A673 (cell line): ENCODE measurements around the gene CMTM8. TPM values are rescaled to one million over a fixed set of nuclear protein-coding genes. Genes with fewer than 3 reads are reported as not detected.

Experiments used
- BruUV-seq: library from RNA; stranded (reverse); fragments of 400-500 nt; replicated peaks from 2 replicates; lab custom pipeline; 2021; lab: Mats Ljungman, UMichigan
- CTCF ChIA-PET: fragments of 300-600 bp; sonication (Branson Sonifier 250); formaldehyde crosslinking; loops from one replicate; lab custom pipeline; 2022; ENCODE audit warnings: antibody characterized with exemption; lab: Charles Lee
- POLR2A ChIA-PET: fragments of 300-600 bp; sonication (Branson Sonifier 250); formaldehyde crosslinking; loops from one replicate; lab custom pipeline; 2022; ENCODE audit warnings: antibody characterized with exemption; ENCODE audit not compliant: low non-redundant PET; lab: Charles Lee
- DNase-seq: peaks from one replicate; pipeline ENCODE4 v3.0.0-alpha.2; 2015; ENCODE audit warnings: low spot score
- H3K27ac ChIP-seq: fragments of 200-600 bp; sonication (generic); 2 replicates; pipeline ENCODE4 v1.5.1; 2016; ENCODE audit warnings: mixed run types, low read depth, mild to moderate bottlenecking, mixed read lengths, antibody characterized with exemption, low read length; ENCODE audit not compliant: poor library complexity, severe bottlenecking
- H3K27me3 ChIP-seq: fragments of 200-600 bp; sonication (generic); replicated peaks from 2 replicates; pipeline ENCODE4 v1.6.1; 2017; ENCODE audit warnings: mixed run types, low read depth, mild to moderate bottlenecking, mixed read lengths, antibody characterized with exemption, low read length; ENCODE audit not compliant: insufficient read depth, poor library complexity
- H3K36me3 ChIP-seq: fragments of 200-600 bp; sonication (generic); 2 replicates; pipeline ENCODE4 v1.6.1; 2016; ENCODE audit warnings: mixed run types, mild to moderate bottlenecking, mixed read lengths, antibody characterized with exemption, low read length; ENCODE audit not compliant: insufficient read depth, poor library complexity, severe bottlenecking
- H3K4me1 ChIP-seq: fragments of 200-600 bp; sonication (generic); 2 replicates; pipeline ENCODE4 v1.6.1; 2017; ENCODE audit warnings: mixed run types, mild to moderate bottlenecking, mixed read lengths, antibody characterized with exemption, low read length; ENCODE audit not compliant: insufficient read depth, poor library complexity, severe bottlenecking
- H3K4me3 ChIP-seq: fragments of 200-600 bp; sonication (generic); 2 replicates; pipeline ENCODE4 v1.5.1; 2016; ENCODE audit warnings: low read depth, mixed run types, mild to moderate bottlenecking, mixed read lengths, low read length; ENCODE audit not compliant: poor library complexity, severe bottlenecking
- H3K9me3 ChIP-seq: fragments of 200-600 bp; sonication (generic); 2 replicates; pipeline ENCODE4 v1.6.1; 2016; ENCODE audit warnings: mixed run types, low read depth, mild to moderate bottlenecking, mixed read lengths, antibody characterized with exemption, low read length; ENCODE audit not compliant: poor library complexity, severe bottlenecking
- CTCF ChIP-seq: fragments of 300-800, 200-600 bp; sonication (generic); conservative IDR thresholded peaks from 2 replicates; pipeline ENCODE4 v1.5.1; 2017; ENCODE audit warnings: low read depth, mild to moderate bottlenecking, antibody characterized with exemption, low read length, moderate library complexity, mixed read lengths
- EZH2 ChIP-seq: fragments of 200-600 bp; sonication (generic); IDR thresholded peaks from 2 replicates; pipeline ENCODE4 v1.6.1; 2017; ENCODE audit warnings: borderline replicate concordance, low read depth, mild to moderate bottlenecking, mixed read lengths, antibody characterized with exemption, low read length; ENCODE audit not compliant: poor library complexity, severe bottlenecking
- intact Hi-C: fragments of 100-400 bp; cut with micrococcal nuclease; formaldehyde crosslinking; loops from one replicate; pipeline ENCODE4 v1.10.0; 2022; ENCODE audit not compliant: unreplicated experiment
- total RNA-seq: library from RNA; stranded (reverse); gene quantifications from 2 replicates; pipeline ENCODE4 v1.2.3, GENCODE V29; 2021

CMTM8 gene
- total RNA-seq, 1 experiment from 2014 or later, result 2.1 TPM

- Histone ChIP-seq H3K36me3 (no peaks in the 10 kb centered on the region), H3K4me1 (no peaks in the 10 kb centered on the region), H3K27ac (no peak overlapping the region), H3K27me3 (peaks cover 23% of the 10 kb centered on the region), H3K9me3 (no peaks in the 10 kb centered on the region), H3K4me3 (peak overlapping the region; percentile 66)
- DNase-seq, result no peak
- CTCF ChIA-PET, result interaction anchor here (0.5 kb wide), 1 partner anchor 835 kb away, joined by 13 read pairs; no protein-coding TSS in a partner anchor
- TF ChIP-seq CTCF, result no peak
- no peak for TF ChIP-seq EZH2
- no TSS peak for BruUV-seq
- POLR2A ChIA-PET, result no interaction called here
- intact Hi-C loops, result loop anchor here (5.0 kb wide), 1 partner anchor 62 kb away; no protein-coding TSS in a partner anchor
Measured at GRCh38 chr3:32239307-32240158, 1.1 kb downstream of the CMTM8 start.

- Histone ChIP-seq H3K27me3 (peaks cover 23% of the 10 kb centered on the region), H3K27ac (no peak overlapping the region), H3K36me3 (no peaks in the 10 kb centered on the region), H3K9me3 (no peaks in the 10 kb centered on the region), H3K4me1 (no peaks in the 10 kb centered on the region), H3K4me3 (no peak overlapping the region)
- BruUV-seq, result no TSS peak
- intact Hi-C loops, result no loop called here
- ChIA-PET CTCF (interaction anchor here (0.5 kb wide), 1 partner anchor 834 kb away, joined by 13 read pairs; no protein-coding TSS in a partner anchor), POLR2A (no interaction called here)
- peak; percentile 64 for DNase-seq
- no peak for TF ChIP-seq EZH2
- peak; percentile 67 for TF ChIP-seq CTCF
Measured at GRCh38 chr3:32240159-32240545, 1.7 kb downstream of the CMTM8 start.

DNA sequence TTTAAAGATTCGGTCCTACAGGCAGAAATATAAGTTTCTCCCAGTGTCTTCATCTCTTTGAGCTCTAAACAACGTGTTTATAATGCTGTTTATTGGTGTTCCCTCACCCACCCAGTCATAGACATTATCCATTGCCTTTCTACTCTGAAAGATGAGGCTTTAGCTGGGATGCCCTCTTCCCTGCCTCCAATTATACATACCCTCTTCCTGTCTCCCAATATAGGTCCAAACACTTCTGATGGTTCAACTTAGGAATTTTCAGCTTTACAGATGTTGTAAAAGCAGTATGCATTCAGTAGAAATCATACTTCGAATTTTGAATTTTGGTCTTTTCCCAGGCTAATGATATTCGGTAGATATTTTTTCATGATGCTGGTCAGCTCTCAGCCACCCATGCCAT is 2.6 kb downstream of the CMTM8 start:
- H3K36me3 ChIP-seq, result no peaks in the 10 kb centered on the region
- no TSS peak for BruUV-seq
- TF ChIP-seq EZH2, result no peak
- no peak for TF ChIP-seq CTCF
- no peaks in the 10 kb centered on the region for H3K4me1 ChIP-seq
- ChIA-PET POLR2A (no interaction called here), CTCF (no interaction called here)
- no peak for DNase-seq
- H3K27me3 ChIP-seq, result peaks cover 23% of the 10 kb centered on the region
- H3K9me3 ChIP-seq, result no peaks in the 10 kb centered on the region
- H3K27ac ChIP-seq, result no peak overlapping the region
- no peak overlapping the region for H3K4me3 ChIP-seq
- intact Hi-C loops, result no loop called here
